Cardiac fibroblast (primary cell): Measurements from ENCODE around the gene GEMIN4.

Experiments
- DNase-seq, 2 donors: peaks; one replicate each; pipeline versions ENCODE4 v3.0.0 to v3.0.0-alpha.2; 2010; ENCODE audit warnings: low read depth in 2 of 2
- H3K4me3 ChIP-seq, 2 donors: replicated peaks in 1 of 2; 1 replicate in 1 of 2; 2 replicates in 1 of 2; pipeline ENCODE4 v1.5.1; 2011; ENCODE audit warnings: low read depth in 2 of 2, low read length in 2 of 2, mild to moderate bottlenecking in 2 of 2, moderate library complexity in 1 of 2
- CTCF ChIP-seq: IDR thresholded peaks from one replicate; pipeline ENCODE4 v1.5.1; 2011; ENCODE audit warnings: low read depth, mild to moderate bottlenecking, low read length, inconsistent platforms

The GEMIN4 gene

DNA sequence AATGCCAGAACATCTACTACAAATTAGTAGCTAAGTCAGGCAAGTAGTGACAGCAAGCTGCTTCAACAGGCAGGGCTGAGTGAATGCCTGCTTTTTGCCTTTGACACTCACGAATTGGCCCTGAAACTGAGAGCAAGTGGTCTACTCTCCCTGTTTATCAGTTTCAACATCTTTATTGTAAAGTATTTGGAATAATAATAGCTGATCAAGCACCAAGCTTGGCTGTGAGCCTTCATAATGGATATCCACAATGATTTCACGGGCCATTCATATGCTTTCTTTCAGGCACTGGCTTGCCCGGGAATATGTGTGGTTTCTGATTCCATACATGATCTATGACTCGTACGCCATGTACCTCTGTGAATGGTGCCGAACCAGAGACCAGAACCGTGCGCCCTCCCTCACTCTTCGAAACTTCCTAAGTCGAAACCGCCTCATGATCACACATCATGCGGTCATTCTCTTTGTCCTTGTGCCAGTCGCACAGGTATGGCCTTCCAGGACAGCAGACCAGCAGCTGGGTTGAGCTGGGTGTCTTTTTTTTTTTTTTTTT lies 14.4 kb downstream of the GEMIN4 start:
- TF ChIP-seq CTCF, result no peak
- DNase-seq, result no peak
- no peak overlapping the region for H3K4me3 ChIP-seq

DNA sequence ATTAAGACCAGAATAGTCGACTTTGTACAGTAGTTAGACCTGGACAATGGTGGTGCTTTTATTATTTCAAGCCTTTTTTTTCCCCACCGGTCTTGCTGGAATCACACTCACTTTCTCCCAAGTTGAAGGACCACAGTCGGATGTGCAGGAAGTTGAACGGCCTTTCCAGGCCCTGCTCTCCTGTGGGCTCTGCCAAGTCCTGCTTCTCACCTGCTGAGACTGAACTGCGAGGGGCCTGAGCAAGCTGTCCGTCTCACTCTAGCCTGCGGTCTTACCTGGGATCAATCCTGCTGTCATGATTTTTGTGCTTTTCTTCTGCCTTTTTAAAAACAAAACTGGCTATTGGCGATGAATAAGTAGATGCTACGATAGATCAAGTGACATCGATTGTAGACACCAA lies 18.3 kb downstream of the GEMIN4 start:
- DNase-seq, result no peak
- H3K4me3 ChIP-seq, result peak overlapping the region; percentile 60 to 61
- no peak for TF ChIP-seq CTCF

- DNase-seq, result peak; percentile 29 to 51
- peak overlapping the region; percentile 60 to 61 for H3K4me3 ChIP-seq
- TF ChIP-seq CTCF, result no peak
Observed at GRCh38 chr17:732902-733720, 19.0 kb downstream of the GEMIN4 start.

- TF ChIP-seq CTCF, result no peak
- peak; percentile 49 to 74 for DNase-seq
- peak within 1 kb of the TSS; percentile 61 to 67 for H3K4me3 ChIP-seq
Observed at GRCh38 chr17:732067-732901, 19.8 kb downstream of the GEMIN4 start, which contains the start of gene TLCD3A. TSS of gene TLCD3A (plus strand) at chr17:732596. CDS start at chr17:732648, 52 bp downstream.

DNA sequence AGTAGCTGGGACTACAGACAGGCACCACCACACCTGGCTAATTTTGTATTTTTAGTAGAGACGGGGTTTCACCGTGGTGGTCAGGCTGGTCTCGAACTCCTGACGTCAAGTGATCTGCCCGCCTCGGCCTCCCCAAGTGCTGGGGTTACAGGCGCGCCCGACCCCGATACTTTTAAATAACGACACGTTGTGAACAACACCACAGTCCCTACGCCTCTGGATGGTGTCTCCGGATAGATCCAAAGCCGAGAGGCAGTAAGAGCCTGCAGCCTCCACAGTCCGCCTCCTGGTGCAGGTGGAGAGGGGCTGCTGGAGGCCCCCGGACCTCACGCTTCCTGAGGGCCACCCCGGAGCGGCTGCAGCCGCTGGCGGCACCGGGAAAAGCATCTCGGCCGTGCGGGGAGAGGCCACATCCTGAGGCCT lies 20.4 kb downstream of the GEMIN4 start:
- DNase-seq, result peak in 1 of 2 donors; percentile 31
- TF ChIP-seq CTCF, result no peak

GRCh38 chr17:728911-729310 lies 23.2 kb downstream of the GEMIN4 start:
- DNase-seq, result no peak
- TF ChIP-seq CTCF, result no peak
- no peak overlapping the region for H3K4me3 ChIP-seq

More for the DNA sequence above, 20.4 kb downstream of the GEMIN4 start:
- peak overlapping the region; percentile 61 to 67 for H3K4me3 ChIP-seq
